RCC 7860 (cell line): ENCODE measurements around the gene MTF1.
"Not testable (repeated sequence)": the region's sequence is repeated elsewhere in the genome, so short reads cannot be mapped to it uniquely, and the experiment has no call there.

ENCODE experiments used
- DNase-seq: peaks from one replicate; pipeline ENCODE4 v3.0.0-alpha.2; 2015; ENCODE audit warnings: low spot score
- FAIRE-seq: peaks from 2 replicates; lab custom pipeline; 2012; peaks lifted over from hg19 to GRCh38; lab: Jason Lieb, UNC

MTF1 gene

DNA sequence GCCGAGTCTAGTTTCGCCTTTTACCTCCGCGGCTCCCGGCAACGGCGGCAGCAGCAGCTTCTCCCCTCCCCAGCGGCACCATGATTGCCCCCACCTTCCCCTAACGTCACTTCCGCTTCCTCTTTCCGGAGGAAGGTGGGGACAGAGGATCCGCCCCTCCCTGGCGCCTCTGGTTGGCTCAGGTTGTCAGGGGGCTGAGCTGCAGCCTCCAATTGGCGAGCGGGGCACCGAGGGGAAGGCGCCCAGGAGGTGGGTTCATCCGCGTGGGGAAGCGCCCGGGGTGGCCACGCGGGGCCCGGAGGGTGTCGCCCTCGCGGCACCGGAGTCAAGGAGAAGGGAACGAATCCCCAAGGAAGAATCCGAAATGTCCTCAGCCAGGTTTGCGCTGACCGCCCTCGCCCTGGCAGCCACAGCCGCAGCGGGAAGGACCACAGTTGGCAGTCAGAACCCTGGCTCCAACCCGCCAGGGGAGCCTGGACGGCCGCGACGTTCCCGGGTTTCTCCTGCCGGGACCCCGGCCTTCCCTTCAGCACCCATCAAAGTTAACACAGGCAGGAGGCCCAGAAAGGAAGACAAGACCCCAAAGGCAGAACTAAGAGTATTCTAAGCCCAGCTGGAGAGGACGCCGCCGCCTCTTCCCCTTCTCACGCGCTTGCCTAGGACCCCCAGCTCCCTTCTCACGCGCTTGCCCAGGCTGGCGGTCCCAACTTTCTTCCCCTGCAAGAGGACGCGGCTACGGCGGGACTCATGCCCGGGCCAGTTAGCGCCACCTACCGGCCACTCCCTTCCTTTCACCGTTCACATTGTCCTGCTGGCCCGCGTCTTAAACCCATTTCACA lies at the start of gene MTF1:
MTF1 (minus strand) TSS at position 86 of the 839 bp plus-strand sequence. CDS start 1,934 bp downstream, outside the sequence.
- FAIRE-seq, result peak; percentile 85
- peak; percentile 91 for DNase-seq

DNA sequence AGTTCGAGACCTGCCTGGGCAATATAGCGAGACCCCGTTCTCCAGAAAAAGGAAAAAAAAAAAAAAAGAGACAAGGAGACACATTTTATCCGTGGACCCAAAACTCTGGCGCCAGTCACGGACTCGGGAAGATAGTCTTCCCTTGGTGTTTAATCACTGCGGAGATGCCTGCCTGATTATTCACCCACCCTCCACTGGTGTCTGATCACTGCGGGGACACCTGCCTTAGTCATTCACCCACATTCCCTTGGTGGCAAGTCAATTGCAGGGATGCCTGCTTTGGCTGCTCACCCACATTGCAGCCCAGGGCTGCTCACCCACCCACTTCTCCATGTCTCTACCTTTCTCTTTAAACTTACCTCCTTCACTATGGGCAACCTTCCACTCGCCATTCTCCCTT lies 49.1 kb upstream of the MTF1 start:
- FAIRE-seq, DNase-seq: not testable (repeated sequence)

DNA sequence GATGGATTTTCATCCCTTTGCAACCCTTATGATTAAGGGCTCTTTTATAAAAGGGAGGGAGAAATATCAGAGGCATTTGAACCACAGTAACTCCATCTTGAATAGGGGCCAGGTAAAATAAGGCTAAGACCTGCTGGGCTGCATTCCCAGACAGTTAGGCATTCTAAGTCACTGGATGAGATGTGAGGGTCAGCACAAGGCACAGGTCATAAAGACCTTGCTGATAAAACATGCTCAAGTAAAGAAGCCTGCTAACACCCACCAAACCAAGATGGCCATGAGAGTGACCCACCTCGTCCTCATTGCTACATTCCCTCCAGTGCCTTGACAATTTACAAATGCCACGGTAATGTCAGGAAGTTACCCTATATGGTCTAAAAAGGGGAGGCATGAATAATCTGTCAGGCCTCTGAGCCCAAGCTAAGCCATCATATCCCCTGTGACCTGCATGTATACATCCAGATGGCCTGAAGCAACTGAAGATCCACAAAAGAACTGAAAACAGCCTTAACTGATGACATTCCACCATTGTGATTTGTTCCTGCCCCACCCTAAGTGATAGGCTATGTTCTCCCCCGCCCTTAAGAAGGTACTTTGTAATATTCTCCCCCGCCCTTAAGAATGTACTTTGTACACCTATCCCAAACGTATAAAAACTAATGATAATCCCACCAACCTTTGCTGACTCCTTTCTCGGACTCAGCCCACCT lies 48.2 kb upstream of the MTF1 start:
- FAIRE-seq, DNase-seq: not testable (repeated sequence)

DNA sequence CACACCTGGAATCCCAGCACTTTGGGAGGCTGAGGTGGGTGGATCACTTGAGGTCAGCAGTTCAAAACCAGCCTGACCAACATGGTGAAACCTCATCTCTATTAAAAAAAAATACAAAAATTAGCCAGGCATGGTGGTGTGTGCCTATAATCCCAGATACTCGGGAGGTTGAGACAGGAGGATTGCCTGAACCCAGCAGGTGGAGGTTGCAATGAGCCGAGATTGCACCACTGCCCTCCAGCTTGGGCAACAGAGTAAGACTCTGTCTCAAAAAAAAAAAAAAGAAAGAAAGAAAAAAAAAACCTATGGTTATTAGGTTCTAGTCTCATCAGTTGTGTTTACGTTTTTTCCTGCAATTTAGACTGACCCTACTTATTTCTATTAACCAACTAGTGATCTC lies 47.2 kb upstream of the MTF1 start:
- not testable (repeated sequence) for FAIRE-seq, DNase-seq

DNA sequence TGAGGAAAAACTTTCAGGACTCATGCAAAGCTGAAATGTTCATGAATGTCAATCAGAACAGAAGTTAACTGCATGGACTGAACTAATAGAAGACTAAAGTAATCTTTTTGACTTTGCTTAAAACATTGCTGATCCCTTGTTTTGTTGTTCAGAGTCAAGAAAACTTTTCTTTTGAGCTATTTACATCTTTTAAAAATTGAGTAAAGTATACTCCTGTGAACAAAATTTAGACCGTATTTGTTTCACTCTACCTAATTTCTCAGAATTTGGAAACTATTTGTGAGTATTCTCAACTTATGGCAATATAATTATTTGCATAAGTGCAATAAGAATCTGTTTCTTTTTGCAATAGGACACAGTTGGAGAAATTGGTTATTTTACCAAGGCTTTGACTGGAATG lies 46.3 kb upstream of the MTF1 start:
- no peak for DNase-seq

DNA sequence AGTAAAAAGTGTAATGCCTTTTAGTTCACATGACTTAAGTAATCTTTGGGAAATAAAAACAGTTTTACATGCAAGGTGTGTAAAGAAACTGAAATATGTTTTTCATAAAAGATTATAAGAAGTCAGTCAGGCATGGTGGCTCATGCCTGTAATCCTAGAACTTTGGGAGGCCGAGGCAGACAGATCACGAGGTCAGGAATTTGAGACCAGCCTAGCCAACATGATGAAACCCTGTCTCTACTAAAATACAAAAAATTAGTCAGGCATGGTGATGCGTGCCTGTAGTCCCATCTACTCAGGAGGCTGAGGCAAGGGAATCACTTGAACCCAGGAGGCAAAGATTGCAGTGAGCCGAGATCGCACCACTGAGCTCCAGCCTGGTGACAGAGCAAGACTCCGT lies 44.5 kb upstream of the MTF1 start:
- not testable (repeated sequence) for DNase-seq

More for the DNA sequence above, 46.3 kb upstream of the MTF1 start:
- FAIRE-seq, result no peak

DNA sequence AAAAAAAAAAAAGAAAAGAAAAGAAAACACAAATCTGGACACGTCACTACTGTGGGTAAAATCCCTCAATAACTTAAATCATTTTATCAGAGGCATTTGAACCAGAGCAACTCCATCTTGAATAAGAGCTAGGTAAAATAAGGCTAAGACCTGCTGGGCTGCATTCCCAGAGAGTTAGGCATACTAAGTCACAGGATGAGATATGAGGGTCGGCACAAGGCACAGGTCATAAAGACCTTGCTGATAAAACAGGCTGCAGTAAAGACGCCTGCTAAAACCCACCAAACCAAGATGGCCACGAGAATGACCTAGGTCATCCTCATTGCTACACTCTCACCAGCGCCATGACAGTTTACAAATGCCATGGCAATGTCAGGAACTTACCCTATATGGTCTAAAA lies 43.6 kb upstream of the MTF1 start:
- DNase-seq, result no peak
- no peak for FAIRE-seq

More for the DNA sequence above, 44.5 kb upstream of the MTF1 start:
- not testable (repeated sequence) for FAIRE-seq

DNA sequence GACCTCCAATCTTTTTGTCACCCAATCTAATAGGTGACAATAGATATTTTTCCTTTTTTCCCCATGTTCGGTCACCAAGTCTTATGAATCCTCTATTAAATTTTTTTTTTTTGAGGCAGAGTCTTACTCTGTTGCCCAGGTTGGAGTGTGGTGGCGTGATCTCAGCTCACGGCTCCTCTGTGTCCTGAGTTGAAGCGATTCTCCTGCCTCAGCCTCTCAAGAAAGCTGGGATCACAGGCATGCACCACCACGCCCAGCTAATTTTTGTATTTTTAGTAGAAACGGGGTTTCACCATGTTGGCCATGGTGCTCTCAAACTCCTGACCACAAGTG lies 42.5 kb upstream of the MTF1 start:
- FAIRE-seq, result no peak
- DNase-seq, result no peak

DNA sequence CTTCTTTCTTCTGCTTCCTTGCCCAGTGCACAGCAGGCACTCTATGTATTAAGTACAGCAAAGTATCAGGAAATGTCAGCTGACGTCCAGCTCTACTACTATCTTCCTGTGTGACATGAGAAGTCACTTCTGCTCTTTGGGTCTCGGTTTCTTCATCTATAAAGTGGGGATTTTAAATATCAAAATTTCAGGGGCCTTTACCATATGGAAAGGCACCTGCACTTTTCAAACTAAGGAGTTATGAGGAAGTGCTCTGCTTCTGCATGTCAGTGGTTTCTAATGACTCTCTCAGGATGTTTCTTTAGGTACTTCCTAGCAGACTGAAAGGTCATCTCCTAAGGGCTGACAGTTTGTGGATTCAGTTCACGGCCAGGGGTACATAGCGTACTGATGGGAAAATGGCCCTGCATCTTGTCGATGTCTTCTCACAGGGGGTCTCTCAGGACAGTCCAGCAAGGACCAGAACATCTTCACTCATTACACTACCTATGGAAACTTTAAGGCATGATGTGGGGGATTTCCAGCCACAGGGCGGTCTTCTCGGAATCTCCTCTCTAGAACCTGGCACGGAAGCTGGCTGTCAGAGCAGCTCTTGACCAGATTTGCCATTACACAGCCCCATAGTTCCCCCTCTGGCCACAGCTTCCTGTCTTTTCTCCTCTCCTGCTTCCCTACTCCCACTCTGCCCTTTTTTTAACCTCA lies 42.0 kb upstream of the MTF1 start:
- no peak for DNase-seq
- no peak for FAIRE-seq

DNA sequence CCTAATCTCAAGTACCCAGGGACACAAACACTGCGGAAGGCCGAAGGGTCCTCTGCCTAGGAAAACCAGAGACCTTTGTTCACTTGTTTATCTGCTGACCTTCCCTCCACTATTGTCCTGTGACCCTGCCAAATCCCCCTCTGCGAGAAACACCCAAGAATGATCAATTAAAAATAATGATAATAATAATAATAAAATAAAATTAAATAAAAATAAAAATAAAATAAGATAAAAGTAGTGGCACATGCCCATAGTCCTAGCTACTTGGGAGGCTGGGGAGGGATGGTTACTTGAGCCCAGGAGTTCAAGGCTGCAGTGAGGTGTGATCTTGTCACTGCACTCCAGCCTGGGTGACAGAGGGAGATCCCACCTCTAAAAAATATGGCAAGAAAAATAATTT lies 38.2 kb upstream of the MTF1 start:
- not testable (repeated sequence) for DNase-seq, FAIRE-seq

DNA sequence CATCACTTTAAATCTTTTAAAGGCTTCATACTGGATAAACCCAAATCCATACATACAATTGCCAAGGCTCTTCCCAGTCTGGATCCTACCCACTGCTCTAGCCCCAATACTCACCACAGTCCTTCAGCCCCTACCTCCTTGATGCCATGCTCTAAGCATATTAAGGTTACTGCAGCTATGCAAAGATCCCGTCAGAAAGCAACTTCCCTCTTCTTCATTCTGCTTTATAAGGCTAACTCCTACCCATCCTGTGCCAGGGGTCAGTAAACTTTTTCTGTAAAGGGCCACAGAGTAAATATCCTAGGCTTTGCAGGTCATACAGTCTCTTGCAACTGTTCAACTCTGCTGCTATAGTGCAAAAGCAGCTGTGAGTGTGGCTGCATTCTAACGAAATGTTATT lies 34.3 kb upstream of the MTF1 start:
- FAIRE-seq, result no peak
- no peak for DNase-seq

DNA sequence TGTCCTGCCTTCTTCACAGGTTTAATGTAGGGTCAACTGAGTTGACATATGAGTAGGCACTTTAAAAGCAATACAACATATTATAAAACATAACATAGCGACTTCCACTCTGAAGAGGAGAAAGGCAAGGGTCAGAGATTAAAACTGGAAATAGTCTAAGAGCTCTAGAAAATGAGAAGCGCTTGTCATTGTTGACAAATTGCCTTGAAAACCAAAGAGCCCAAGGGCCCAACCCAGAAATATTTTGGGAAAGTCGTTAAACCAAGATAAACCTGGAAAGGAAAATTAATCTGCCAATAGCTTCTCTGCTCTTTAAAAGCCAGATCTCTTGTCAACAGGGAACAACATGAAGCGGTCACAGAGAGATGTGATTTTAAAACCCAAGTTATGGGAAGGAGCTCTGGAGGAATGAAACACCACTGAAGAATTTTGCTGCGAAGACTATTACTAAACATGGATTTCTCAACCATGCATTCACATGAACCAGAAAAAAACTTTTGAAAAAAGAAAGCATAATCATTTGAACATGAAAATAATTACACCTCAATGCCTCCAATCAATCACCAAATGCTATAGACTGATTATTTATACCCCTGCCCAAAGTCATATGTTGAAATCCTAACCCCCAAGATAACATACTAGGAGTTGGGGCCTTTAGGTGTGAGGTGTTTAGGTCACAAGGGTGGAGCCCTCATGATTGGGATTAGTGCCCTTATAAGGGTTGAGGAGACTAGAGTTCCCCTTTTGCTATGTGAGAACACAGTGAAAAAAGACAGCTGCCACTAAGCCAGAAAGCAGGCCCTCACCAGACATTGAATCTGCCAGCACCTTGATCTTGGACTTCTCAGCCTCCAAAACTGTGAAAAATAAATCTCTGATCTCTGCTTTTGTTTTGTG lies 33.0 kb upstream of the MTF1 start:
- no peak for DNase-seq

DNA sequence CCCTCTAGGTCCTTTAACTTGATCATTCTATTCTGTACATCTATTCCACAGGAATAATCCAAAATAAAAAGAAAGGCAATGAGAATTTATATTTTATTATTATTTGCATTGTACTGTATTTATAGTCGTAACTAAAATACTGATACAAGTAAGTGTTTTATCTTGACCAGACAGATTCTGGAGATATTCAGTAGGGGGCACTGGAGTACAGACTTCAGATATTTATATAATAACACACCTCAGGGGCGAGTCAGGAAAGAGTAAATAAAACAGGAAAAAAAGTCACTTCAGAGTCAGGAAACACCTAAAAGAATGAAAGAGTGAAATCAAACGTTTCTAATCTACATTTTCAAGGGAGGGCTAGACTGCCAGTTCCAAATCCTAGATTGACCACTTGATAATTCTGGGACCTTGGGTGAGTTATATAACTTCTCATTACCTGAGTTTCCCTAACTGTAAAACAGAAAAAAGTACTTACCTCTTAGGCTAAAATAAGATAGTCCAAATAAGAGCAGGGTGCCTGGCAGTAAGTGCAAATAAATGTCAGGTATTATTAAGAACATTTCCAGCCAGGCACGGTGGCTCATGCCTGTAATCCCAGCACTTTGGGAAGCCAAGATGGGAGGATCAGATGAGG lies 31.1 kb upstream of the MTF1 start:
- DNase-seq (peak; percentile 48), FAIRE-seq (peak; percentile 69)

More for the DNA sequence above, 33.0 kb upstream of the MTF1 start:
- no peak for FAIRE-seq

DNA sequence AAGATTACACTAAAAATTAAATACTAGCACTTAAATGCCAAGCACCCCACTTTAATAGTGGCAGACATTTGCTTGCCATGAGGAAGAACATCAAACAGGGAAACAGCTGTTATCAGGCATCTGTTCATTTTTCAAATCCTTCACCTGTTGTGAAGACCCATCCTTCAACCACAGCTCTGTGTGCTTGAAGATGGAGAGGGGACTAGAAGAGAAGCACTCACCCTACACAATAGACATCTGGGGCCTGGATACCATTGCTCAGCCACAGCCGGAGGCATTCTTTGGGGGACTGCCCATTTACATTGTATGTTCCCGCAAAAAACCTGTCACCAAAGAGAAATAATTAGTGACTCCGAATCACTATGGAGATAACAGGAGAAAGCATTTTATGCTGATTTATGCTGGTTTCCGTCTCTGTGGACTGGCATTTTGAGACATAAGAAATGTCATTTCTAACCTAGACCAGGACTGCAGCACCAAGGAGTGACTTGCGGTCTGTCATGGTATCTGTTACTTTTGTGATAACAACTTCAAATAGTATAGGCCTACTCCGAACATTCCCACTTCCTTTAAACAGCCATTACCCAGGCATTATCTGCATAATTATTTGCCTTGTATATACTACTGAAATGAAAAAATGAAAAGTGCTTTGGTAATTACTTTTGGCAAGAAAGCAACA lies 28.8 kb upstream of the MTF1 start:
- no peak for DNase-seq
- no peak for FAIRE-seq

DNA sequence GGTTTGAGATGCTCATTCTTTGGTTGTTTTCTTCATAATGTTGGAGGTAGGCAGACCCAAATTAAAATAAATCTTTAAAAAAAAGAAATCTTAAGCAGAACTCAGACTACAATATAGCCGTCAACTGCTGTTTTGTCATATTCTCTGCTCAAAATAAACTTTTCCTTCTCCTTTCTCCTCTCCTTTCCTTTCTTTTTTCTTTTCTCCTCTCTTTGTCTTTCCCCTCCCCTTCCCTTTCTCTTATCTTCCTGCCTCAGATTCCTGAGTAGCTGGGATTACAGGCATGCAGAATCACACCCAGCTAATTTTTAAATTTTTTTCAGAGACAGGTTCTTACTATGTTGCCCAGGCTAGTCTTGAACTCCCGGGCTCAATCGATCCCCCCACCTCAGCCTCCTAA lies 24.8 kb upstream of the MTF1 start:
- DNase-seq, result no peak
- no peak for FAIRE-seq

DNA sequence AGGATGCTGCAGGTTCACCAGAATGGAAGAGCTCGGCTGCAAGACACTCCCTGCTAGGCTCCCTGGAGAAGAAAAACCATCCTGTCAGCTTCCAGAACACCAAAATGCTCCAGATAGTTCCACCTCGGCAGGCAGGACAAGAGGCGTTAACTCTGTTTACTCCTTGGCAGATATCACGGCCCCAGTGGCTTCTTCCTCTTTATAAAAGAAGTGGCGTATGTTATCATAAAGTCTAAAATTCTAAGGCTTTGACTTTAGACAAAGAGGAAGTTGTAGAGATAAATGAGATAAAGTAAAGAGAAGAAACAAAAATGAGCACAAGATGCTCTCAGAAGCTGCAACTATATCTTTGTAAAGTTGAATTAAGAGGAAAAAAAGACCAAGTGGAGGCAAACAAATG lies 24.3 kb upstream of the MTF1 start:
- FAIRE-seq (no peak), DNase-seq (no peak)

DNA sequence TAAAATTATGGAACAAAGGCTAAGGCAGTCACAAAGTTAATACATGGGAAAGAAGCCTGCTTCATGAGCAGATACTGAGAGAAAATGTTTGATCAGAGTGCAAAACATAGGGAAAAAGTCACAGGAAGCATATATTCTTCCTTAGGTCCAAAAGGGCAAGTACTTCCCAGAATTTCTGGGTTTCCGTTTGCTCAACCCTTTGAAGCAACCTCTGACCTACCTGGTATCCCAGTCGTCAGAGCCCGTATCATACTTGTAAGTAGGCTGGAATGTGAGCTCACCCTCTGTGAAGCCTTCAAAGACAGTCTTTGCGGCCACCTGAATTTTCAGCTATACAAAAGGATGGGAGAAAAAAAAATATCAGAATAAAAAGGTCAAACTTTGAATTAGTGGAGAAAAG lies 20.5 kb upstream of the MTF1 start:
- FAIRE-seq (no peak), DNase-seq (no peak)

DNA sequence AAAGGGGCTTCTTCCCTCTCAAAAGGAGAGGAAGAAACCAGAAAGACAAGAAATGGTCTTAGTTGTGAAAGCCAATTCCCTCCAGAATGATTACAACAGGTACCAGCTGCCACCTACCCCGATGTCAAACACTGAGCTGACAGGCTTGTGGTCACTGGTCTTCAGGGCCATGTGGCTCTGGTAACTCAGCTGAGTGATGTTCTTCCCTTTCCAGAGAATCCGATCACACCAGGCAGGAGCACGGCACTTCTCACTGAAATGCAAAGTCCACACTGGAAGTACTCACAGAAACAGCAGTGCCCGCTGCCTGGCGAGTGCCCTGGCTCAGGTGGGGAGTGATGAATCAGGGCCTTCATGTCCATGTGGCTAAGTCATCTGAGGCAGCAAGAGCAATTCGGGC lies 18.7 kb upstream of the MTF1 start:
- no peak for FAIRE-seq
- no peak for DNase-seq

DNA sequence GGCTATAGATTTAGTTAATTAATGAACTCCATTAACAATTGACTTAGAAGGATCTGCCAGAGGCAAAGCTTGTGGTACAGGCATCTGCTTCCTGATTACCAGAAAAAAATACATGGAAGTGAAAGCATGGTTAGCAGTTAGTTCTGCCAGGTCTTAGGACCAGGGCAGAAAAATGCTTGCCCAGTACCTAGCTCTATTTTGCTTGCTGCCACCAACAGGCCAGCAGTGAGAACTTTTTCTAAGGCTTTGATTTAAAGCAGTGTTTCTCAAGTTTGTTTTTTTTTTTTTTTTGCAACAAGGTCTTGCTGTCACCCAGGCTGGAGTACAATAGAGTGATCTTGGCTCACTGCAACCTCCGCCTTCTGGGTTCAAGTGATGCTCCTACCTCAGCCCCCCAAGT lies 16.4 kb upstream of the MTF1 start:
- DNase-seq, result no peak
- no peak for FAIRE-seq

DNA sequence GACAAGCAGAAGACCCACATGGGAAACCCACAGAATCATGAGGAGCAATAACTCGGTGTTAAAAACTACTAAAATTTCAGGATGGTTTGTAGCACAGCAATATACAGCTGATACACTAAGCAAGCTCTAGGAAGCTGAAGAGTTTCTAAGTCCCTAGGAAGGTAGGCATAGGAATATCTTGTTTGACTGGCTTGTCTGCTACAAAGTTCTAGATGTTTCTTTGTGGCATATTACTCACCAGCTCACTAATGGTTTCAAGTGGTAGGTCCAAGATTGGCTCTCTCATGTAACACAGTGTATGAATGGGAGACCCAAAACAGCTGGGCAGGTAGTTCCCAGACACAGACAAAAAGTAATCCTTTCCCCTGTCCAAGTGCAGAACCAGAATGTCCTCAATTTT lies 13.3 kb upstream of the MTF1 start:
- DNase-seq (no peak), FAIRE-seq (no peak)
